Measurements from ENCODE around the gene KLF11.

- TF ChIP-seq EZH2 (IDR thresholded peaks at IDR 0.05) (no peak), POLR2AphosphoS5 (IDR thresholded peaks at IDR 0.05; ENCODE audit: borderline replicate concordance, low read depth, low read length) (no peak)
Observed at GRCh38 chr2:10087360-10087759, 44.0 kb downstream of the KLF11 start.

Measured in SK-N-MC (cell line).